GM10248 (cell line): ENCODE data around the gene TRAPPC14.

Source experiments
- CTCF ChIA-PET: fragments of 300-600 bp; sonication (Branson Sonifier 250); formaldehyde crosslinking; extraction: SDS; loops from one replicate; lab custom pipeline; 2021; ENCODE audit warnings: antibody characterized with exemption; lab: Yijun Ruan, JAX
- POLR2A ChIA-PET: fragments of 350-650 bp; sonication (Branson Sonifier 250); formaldehyde crosslinking; extraction: SDS; loops from one replicate; lab custom pipeline; 2020; ENCODE audit warnings: antibody characterized with exemption; lab: Yijun Ruan, JAX
- DNase-seq: peaks from one replicate; pipeline ENCODE4 v3.0.0; 2012; ENCODE audit errors: extremely low spot score
- TF ChIP-seq, protein P1 (sequence below): IDR thresholded peaks from 2 replicates; pipeline ENCODE4 v1.5.1; 2012; ENCODE audit warnings: mild to moderate bottlenecking, low read depth; ENCODE audit errors: extremely low read depth, missing control alignments, control extremely low read depth

Gene TRAPPC14

DNA sequence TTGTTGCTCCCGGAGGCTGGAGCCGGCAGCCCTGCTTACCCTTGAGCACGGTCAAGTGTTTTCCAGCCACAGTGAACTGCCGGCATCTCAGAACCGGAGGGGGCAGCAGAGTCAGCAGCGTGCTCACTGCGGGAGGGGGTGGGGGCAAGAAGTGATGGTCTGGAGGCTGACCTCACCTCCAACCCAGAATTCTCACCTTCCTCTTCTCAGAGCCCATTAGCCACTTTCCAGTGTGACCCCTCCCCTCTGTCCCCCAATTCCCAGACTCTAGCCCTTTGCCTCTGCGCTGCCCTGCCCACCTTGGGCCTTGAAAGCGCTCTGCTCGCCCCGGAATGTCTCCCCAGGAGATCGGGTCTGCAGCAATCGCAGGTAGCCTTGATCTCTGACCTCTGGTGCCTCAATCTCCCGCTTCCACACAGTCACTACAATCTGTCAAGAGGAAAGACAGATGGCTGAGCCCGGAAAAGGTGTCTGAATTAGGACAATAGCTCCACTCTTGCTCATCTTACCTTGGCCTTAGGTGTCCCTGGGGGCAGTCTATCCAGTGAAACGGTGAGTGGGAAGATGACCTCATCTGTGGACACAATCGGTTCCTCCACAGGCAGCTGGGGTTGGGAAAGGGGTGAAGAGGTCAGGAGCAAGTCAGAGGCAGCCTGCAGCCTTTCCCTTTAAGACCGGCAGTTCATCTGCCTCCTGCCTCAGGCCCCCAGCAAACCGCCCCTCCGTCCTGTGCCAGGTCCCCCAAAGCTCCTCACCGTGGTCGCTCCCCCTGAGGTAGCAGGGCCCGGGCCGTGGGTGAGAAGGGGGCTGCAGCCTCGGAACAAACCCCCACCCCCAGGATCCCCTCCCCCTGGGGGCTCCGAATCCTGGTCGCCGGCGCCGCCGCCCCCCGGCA lies 942 bp downstream of the TRAPPC14 start:
- peak; percentile 41 for DNase-seq
- TF ChIP-seq, protein P1, sequence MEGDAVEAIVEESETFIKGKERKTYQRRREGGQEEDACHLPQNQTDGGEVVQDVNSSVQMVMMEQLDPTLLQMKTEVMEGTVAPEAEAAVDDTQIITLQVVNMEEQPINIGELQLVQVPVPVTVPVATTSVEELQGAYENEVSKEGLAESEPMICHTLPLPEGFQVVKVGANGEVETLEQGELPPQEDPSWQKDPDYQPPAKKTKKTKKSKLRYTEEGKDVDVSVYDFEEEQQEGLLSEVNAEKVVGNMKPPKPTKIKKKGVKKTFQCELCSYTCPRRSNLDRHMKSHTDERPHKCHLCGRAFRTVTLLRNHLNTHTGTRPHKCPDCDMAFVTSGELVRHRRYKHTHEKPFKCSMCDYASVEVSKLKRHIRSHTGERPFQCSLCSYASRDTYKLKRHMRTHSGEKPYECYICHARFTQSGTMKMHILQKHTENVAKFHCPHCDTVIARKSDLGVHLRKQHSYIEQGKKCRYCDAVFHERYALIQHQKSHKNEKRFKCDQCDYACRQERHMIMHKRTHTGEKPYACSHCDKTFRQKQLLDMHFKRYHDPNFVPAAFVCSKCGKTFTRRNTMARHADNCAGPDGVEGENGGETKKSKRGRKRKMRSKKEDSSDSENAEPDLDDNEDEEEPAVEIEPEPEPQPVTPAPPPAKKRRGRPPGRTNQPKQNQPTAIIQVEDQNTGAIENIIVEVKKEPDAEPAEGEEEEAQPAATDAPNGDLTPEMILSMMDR, result no peak
- ChIA-PET CTCF (interaction anchor here (0.8 to 3.9 kb wide), 9 partner anchors 9 to 251 kb away, joined by 3 to 24 read pairs (median 3); partner anchors contain the start of gene GAL3ST4), POLR2A (interaction anchor here (0.5 to 0.8 kb wide), 2 partner anchors 9 to 735 kb away, joined by 3 to 4 read pairs; partner anchors contain the start of gene LAMTOR4)

DNA sequence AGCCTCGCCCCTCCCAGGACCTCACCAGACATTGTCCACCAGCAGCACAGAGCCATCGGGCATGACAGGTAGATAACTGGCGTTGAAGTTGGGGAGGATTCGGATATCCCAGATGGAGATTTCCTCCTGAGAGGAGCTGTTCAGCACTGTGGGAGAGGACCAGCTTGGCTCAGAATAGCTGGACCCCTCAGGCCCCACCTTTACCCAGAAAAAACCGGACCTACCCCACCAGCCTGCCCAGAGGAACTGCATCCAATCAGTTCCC lies 1.5 kb downstream of the TRAPPC14 start:
- ChIA-PET CTCF (interaction anchor here (0.8 to 3.9 kb wide), 8 partner anchors 9 to 251 kb away, joined by 3 to 24 read pairs (median 3); partner anchors contain the start of gene GAL3ST4), POLR2A (interaction anchor here (0.5 to 0.8 kb wide), 2 partner anchors 8 to 734 kb away, joined by 3 to 4 read pairs; partner anchors contain the start of gene LAMTOR4)
- no peak for DNase-seq
- TF ChIP-seq, protein P1, result no peak

DNA sequence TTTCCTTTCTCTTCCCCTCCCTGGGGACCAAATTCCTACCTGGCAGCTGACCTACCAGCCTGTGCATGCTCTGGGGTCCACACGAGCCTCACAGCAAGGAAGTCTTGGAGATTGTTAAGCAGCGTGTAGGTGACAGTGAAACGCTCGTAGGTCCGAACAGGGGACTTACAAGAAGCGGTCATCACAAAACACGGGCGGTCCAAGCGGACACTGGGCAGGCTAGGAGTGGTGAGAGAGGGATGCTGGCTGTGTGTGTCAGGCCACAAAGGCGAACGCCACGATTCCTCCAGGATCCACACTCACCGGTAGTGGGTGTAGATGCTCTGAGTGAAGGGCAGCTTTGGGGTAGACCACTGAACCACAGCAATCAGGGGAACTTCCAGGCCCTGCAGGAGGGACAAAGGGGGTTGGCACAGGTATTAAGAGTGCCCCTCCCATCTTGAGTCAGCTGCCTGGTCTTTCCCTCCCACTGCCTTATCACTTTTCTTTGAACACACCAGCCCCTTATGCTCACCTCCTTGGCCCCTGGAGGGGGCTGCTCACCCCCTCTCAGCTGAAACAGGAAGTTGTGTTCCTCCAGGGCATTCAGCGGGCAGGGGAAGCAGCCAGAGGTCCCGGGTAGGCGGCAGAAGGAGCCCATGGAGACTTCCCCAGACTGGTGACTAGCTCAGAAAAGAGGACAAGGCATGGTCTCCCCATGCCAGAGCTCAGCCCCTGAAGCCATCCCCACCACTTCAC lies 2.0 kb downstream of the TRAPPC14 start:
- ChIA-PET POLR2A (interaction anchor here (0.8 kb wide), 1 partner anchor 8 kb away, joined by 3 read pairs; the partner anchor contains the start of gene LAMTOR4), CTCF (interaction anchor here (0.8 to 3.9 kb wide), 8 partner anchors 10 to 252 kb away, joined by 3 to 24 read pairs (median 3); partner anchors contain the start of genes GAL3ST4 and PVRIG)
- DNase-seq, result peak; percentile 28
- TF ChIP-seq, protein P1, result no peak

DNA sequence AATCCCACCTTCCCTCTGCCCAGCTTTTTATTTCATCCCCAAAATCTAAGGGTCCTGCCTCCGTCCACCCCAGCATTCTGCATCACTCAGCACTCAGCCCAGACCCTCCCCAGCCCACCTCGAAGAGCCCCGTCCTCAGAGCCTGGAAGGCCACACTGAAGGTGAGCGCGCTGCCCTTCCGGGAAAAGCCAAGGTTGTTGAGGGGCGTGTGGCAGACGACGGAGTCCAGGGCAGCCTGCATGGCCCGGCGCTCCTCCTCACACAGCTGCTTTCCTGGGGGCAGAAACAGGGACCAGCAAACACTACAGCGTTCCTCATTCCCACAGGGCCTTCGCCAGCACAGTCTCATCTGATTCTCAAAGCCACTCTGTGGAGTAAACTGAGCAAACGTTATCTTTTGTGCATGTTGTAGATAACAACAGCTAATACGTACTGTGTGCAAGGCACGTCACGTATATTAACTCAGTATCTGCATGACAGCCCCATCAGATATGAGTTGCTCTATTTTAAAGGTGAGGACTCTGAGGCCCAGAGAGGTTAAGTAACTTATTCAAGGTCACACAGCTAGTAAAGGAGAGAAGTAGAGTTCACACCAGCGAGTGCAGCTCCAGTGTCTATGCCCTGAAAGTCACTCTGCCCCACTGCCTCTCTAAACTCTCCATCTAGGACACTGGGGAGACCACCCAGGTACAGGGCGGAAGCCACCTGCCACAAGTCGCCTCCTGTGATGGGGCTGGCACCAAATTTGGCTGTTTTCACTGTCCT lies 2.8 kb downstream of the TRAPPC14 start:
- no peak for DNase-seq
- TF ChIP-seq, protein P1, result no peak
- CTCF ChIA-PET, result interaction anchor here (0.9 to 3.9 kb wide), 5 partner anchors 10 to 64 kb away, joined by 3 to 24 read pairs (median 3); partner anchors contain the start of gene PVRIG
- POLR2A ChIA-PET, result no interaction called here

DNA sequence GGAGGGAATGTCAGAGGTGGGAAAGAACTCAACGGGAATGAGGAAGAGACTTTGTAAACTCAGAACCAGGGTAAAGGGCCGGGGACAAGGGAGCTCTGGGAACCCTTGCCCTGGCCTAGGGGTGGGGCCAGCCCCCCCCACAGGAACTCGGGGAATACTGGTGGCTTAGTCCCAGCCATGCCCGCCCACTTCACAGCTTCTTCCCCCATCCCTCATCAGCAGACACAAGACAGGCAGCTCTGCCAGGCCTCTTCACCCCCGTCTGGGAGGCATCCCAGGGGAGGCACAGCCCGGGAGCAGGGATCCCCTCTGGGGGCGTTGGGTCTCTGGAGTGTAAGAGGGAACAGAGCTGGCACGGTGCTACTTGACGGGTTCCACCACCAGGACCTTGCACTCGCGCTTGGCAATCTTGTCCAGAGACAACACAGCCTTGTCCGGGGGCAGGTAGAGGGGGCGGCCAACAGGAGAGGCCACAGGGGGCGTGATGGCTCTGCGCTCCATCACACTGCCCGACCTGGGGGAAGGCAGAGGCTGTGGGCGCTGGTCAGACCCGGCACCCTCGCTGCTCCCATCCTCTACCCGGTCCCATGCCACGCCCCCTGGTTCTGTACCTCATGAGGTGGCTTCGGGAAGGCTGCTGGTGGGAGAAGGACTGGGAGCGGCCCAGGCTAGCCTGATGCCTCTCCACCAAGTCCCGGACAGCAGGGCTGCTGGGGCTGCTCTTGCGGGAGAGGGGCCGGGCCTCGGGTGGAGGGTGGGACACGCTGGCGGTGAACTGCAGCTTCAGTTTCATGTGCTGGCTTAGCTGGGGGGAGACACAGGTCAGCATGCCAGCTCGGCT lies 3.7 kb downstream of the TRAPPC14 start:
- ChIA-PET CTCF (interaction anchor here (0.9 to 3.9 kb wide), 3 partner anchors 20 to 35 kb away, joined by 3 to 24 read pairs (median 3); no protein-coding TSS in a partner anchor), POLR2A (no interaction called here)
- no peak for DNase-seq
- TF ChIP-seq, protein P1, result no peak
